Endothelial cell of umbilical vein (primary cell): Measurements from ENCODE around the gene TBX1. TPM values are rescaled to one million over a fixed set of nuclear protein-coding genes. Genes with fewer than 3 reads are reported as not detected.

Experiments used
- BruUV-seq: library from RNA; stranded (reverse); fragments of 400-500 nt; replicated peaks from 2 replicates; lab custom pipeline; 2021; lab: Mats Ljungman, UMichigan
- CTCF ChIA-PET: fragments of 300-600, 350-600 bp; sonication (Branson Sonifier 250); formaldehyde crosslinking; loops from one replicate; lab custom pipeline; 2021; ENCODE audit warnings: antibody characterized with exemption, inconsistent platforms; lab: Charles Lee
- POLR2A ChIA-PET: fragments of 300-600, 350-600 bp; sonication (Branson Sonifier 250); formaldehyde crosslinking; loops from one replicate; lab custom pipeline; 2021; ENCODE audit warnings: antibody characterized with exemption, inconsistent platforms; lab: Charles Lee
- DNase-seq: peaks from one replicate; pipeline ENCODE4 v3.0.0-alpha.2; 2011; ENCODE audit warnings: low read depth, low spot score
- FAIRE-seq: peaks from 2 replicates; lab custom pipeline; 2011; peaks lifted over from hg19 to GRCh38; lab: Jason Lieb, UNC
- H2AFZ ChIP-seq: 2 replicates; pipeline ENCODE4 v1.6.0; 2012; ENCODE audit warnings: low read depth, low read length, control low read depth, inconsistent platforms
- H3K27ac ChIP-seq: 2 replicates; pipeline ENCODE4 v1.5.1; 2011; ENCODE audit warnings: low read depth, mild to moderate bottlenecking, control low read depth, low read length, moderate library complexity; ENCODE audit not compliant: insufficient read depth
- H3K27me3 ChIP-seq, 2 experiments: 2 replicates each; pipeline versions ENCODE4 v1.6.0 to v1.6.1; 2011; ENCODE audit warnings: low read length in 2 of 2, mixed read lengths in 1 of 2; ENCODE audit not compliant: control insufficient read depth in 2 of 2, insufficient read depth in 2 of 2
- H3K36me3 ChIP-seq, 2 experiments: 2 replicates in 1 of 2; 3 replicates in 1 of 2; pipeline ENCODE4 v1.5.1; 2011; ENCODE audit warnings: low read length in 2 of 2, mild to moderate bottlenecking in 1 of 2, moderate library complexity in 1 of 2; ENCODE audit not compliant: control insufficient read depth in 2 of 2, insufficient read depth in 2 of 2; ENCODE audit errors: extremely low read depth in 1 of 2
- H3K4me1 ChIP-seq: 3 replicates; pipeline ENCODE4 v1.5.1; 2011; ENCODE audit warnings: mild to moderate bottlenecking, low read length; ENCODE audit not compliant: control insufficient read depth, insufficient read depth; ENCODE audit errors: extremely low read depth
- H3K4me2 ChIP-seq: 2 replicates; pipeline ENCODE4 v1.6.1; 2011; ENCODE audit warnings: low read length, control low read depth, mixed read lengths; ENCODE audit not compliant: insufficient read depth
- H3K4me3 ChIP-seq, 3 experiments: fragments of 200-600 bp in 1 of 3; sonication (generic), shearing (Covaris generic) in 1 of 3; replicated peaks in 1 of 3; 2 replicates each; pipeline ENCODE4 v1.5.1; 2011 to 2016; ENCODE audit warnings: control low read depth in 3 of 3, low read length in 3 of 3, mild to moderate bottlenecking in 2 of 3, inconsistent platforms in 1 of 3, low read depth in 1 of 3, moderate library complexity in 1 of 3; ENCODE audit not compliant: insufficient read depth in 1 of 3
- H3K79me2 ChIP-seq: 2 replicates; pipeline ENCODE4 v1.6.0; 2012; ENCODE audit warnings: low read length, inconsistent platforms; ENCODE audit not compliant: control insufficient read depth, insufficient read depth
- H3K9ac ChIP-seq: replicated peaks from 2 replicates; pipeline ENCODE3; 2011; ENCODE audit warnings: low read length, control low read depth; ENCODE audit not compliant: insufficient read depth; ENCODE audit errors: extremely low read depth
- H3K9me1 ChIP-seq: replicated peaks from 3 replicates; pipeline ENCODE4 v1.6.0; 2011; ENCODE audit warnings: mild to moderate bottlenecking, low read length; ENCODE audit not compliant: control insufficient read depth, insufficient read depth; ENCODE audit errors: extremely low read depth
- H3K9me3 ChIP-seq: replicated peaks from 2 replicates; pipeline ENCODE4 v1.5.1; 2012; ENCODE audit warnings: low read length, inconsistent platforms; ENCODE audit not compliant: control insufficient read depth, insufficient read depth
- H4K20me1 ChIP-seq: replicated peaks from 2 replicates; pipeline ENCODE3; 2011; ENCODE audit warnings: mild to moderate bottlenecking, low read length; ENCODE audit not compliant: control insufficient read depth, insufficient read depth; ENCODE audit errors: extremely low read depth
- CTCF ChIP-seq, 2 donors: IDR thresholded peaks; 1 replicate in 1 of 2; 2 replicates in 1 of 2; pipeline ENCODE4 v1.5.1; 2011; ENCODE audit warnings: low read length in 2 of 2, mild to moderate bottlenecking in 2 of 2, moderate library complexity in 2 of 2, control low read depth in 1 of 2, inconsistent platforms in 1 of 2, low read depth in 1 of 2; ENCODE audit not compliant: insufficient read depth in 1 of 2; ENCODE audit errors: extremely low read depth in 1 of 2
- EZH2 ChIP-seq: IDR thresholded peaks from 2 replicates; pipeline ENCODE4 v1.6.1; 2012; ENCODE audit warnings: borderline replicate concordance, low read depth, mild to moderate bottlenecking, moderate library complexity, low read length, inconsistent platforms; ENCODE audit not compliant: severe bottlenecking
- FOS ChIP-seq: IDR thresholded peaks from 2 replicates; pipeline ENCODE4 v1.6.1; 2011; ENCODE audit warnings: mild to moderate bottlenecking, low read length, moderate library complexity, borderline replicate concordance; ENCODE audit not compliant: insufficient read depth
- GATA2 ChIP-seq: IDR thresholded peaks from 2 replicates; pipeline ENCODE4 v1.7.0; 2011; ENCODE audit warnings: low read depth, mild to moderate bottlenecking, moderate library complexity, mixed read lengths, low read length; ENCODE audit not compliant: insufficient read length, insufficient read depth
- JUN ChIP-seq: IDR thresholded peaks from 2 replicates; pipeline ENCODE4 v1.6.1; 2011; ENCODE audit warnings: borderline replicate concordance, low read depth; ENCODE audit not compliant: insufficient read length, insufficient read depth
- MAX ChIP-seq: IDR thresholded peaks from 2 replicates; pipeline ENCODE4 v1.6.1; 2011; ENCODE audit not compliant: insufficient read depth, insufficient read length
- MYC ChIP-seq: IDR thresholded peaks from one replicate; pipeline ENCODE4 v1.6.1; 2011; ENCODE audit warnings: mild to moderate bottlenecking, low read depth, low read length
- POLR2A ChIP-seq: IDR thresholded peaks from 2 replicates; pipeline ENCODE4 v1.6.1; 2012; ENCODE audit warnings: low read depth, mild to moderate bottlenecking, control low read depth, low read length
- POLR2AphosphoS5 ChIP-seq: IDR thresholded peaks from 2 replicates; pipeline ENCODE4 v1.6.1; 2012; ENCODE audit warnings: low read depth, mild to moderate bottlenecking, control low read depth, low read length, moderate library complexity; ENCODE audit not compliant: insufficient read depth
- dilution Hi-C: fragments of 300-500 bp; cut with MboI; formaldehyde crosslinking; loops from one replicate; pipeline ENCODE4 v1.15.0; 2019; ENCODE audit warnings: low sequenced_read_pairs; ENCODE audit not compliant: extremely low pct_ligation_motif_present
- intact Hi-C: fragments of 100-400 bp; cut with micrococcal nuclease; formaldehyde crosslinking; loops from one replicate; pipeline ENCODE4 v1.10.0; 2022
- polyA plus RNA-seq, 4 experiments: library from polyadenylated mRNA; depleted of rRNA in 3 of 4; stranded (reverse) in 3 of 4; unstranded in 1 of 4; fragments of >200 nt; gene quantifications; 2 replicates each; pipeline versions ENCODE4 v1.2.1 to v1.2.3, GENCODE V29; 2011 to 2012; ENCODE audit warnings: missing spikeins in 1 of 4
- total RNA-seq: library from RNA; stranded (reverse); gene quantifications from 2 replicates; pipeline ENCODE4 v1.2.3, GENCODE V29; 2021

Gene TBX1
- total and polyA plus RNA-seq, 2 donors (not counting 3 experiments of a cell fraction or from before 2014, with no cell fraction given) = 11.0 to 30.2 TPM

DNA sequence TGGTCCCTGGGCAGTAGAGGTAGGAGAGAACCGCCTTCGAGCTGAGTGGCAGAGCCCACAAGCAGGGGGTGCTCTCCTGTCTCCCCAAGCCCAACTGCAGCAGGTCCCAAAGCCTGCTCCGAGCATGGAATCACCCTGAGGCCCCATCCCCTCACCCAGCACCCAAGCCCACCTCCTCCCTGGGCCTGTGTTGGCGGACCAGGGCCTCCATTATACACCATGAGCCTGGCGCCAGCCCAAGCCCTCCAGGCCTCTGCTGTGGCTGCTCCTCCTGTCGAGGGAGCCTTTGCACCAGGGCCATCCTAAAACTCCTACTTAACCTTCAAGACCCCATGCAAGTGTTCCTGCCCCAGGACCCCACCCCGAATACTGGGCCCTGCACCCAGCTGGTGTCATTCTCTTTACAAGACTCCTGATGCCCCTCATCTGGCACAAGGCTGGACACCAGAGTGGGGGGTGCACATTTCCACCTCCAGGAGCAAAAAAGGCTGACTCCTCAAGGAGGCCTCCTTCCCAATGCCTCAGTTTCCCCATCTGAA, 20.6 kb upstream of the TBX1 start:
- no peaks in the 10 kb centered on the region for H3K79me2 ChIP-seq
- no peak for DNase-seq
- H3K9ac ChIP-seq = no peak overlapping the region
- H3K27me3 ChIP-seq = no peaks in the 10 kb centered on the region
- BruUV-seq = no TSS peak
- H3K9me1 ChIP-seq = no peaks in the 10 kb centered on the region
- no peak for TF ChIP-seq FOS
- TF ChIP-seq EZH2 = no peak
- no peak for TF ChIP-seq POLR2AphosphoS5
- no peak for TF ChIP-seq MAX
- no peak for TF ChIP-seq POLR2A
- TF ChIP-seq MYC = no peak
- no peak for TF ChIP-seq GATA2
- TF ChIP-seq JUN = no peak
- no peak for TF ChIP-seq CTCF (IDR thresholded peaks at IDR 0.05; ENCODE audit: extremely low read depth in 1 of 2, insufficient read depth in 1 of 2, low read depth in 1 of 2, low read length in 2 of 2)
- H3K27ac ChIP-seq = no peak overlapping the region
- dilution Hi-C loops (no loop called here), intact Hi-C loops (no loop called here)
- no peaks in the 10 kb centered on the region for H3K4me1 ChIP-seq
- no peaks in the 10 kb centered on the region for H3K36me3 ChIP-seq
- H4K20me1 ChIP-seq = no peaks in the 10 kb centered on the region
- ChIA-PET CTCF (interaction anchor here (1.1 to 2.4 kb wide), 2 partner anchors 10 to 170 kb away, joined by 5 to 13 read pairs; no protein-coding TSS in a partner anchor), POLR2A (no interaction called here)
- FAIRE-seq = no peak
- H2AFZ ChIP-seq = no peak overlapping the region
- H3K4me3 ChIP-seq = no peak overlapping the region
- H3K9me3 ChIP-seq = no peaks in the 10 kb centered on the region
- H3K4me2 ChIP-seq = no peak overlapping the region
